ENCODE data around the gene HERC6.

DNA sequence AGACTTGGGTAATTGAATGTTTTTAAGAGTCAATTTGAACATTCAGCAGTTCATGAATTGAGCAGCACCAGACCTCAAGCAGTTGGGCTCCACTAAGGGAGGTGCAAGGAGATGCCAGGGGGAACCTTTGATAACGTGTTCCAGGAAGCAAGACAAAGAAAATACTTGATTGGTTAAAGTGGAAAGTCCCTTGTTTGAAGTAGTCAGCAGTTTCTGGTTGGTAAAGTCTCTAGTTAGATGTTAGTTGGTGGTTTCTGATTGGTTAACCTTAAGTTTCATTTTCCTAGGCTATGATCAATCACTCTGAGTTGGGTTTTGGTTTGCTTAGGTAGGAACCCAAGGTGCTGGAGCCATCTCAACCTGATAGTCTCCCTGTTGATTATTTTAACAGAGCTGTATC is 4.0 kb downstream of the HERC6 start:
- TF ChIP-seq, protein P1, sequence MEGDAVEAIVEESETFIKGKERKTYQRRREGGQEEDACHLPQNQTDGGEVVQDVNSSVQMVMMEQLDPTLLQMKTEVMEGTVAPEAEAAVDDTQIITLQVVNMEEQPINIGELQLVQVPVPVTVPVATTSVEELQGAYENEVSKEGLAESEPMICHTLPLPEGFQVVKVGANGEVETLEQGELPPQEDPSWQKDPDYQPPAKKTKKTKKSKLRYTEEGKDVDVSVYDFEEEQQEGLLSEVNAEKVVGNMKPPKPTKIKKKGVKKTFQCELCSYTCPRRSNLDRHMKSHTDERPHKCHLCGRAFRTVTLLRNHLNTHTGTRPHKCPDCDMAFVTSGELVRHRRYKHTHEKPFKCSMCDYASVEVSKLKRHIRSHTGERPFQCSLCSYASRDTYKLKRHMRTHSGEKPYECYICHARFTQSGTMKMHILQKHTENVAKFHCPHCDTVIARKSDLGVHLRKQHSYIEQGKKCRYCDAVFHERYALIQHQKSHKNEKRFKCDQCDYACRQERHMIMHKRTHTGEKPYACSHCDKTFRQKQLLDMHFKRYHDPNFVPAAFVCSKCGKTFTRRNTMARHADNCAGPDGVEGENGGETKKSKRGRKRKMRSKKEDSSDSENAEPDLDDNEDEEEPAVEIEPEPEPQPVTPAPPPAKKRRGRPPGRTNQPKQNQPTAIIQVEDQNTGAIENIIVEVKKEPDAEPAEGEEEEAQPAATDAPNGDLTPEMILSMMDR (IDR thresholded peaks at IDR 0.05), result no peak
- TF ChIP-seq POLR2A (IDR thresholded peaks at IDR 0.05), result no peak

All from Peyer's patch (tissue), 4 donors.